Suppressor macrophage treated with lipopolysaccharide for 1 hour (primary cell): Measurements from ENCODE around the gene EDC3.
A peak's percentile ranks its signal among the peaks of the same experiment; 100 is the strongest.
"Not testable (repeated sequence)": the region's sequence is repeated elsewhere in the genome, so short reads cannot be mapped to it uniquely, and the experiment has no call there.

Experiments
- DNase-seq, 3 donors: peaks; one replicate each; pipeline ENCODE4 v3.0.0-alpha.2; 2020 to 2022

The EDC3 gene

DNA sequence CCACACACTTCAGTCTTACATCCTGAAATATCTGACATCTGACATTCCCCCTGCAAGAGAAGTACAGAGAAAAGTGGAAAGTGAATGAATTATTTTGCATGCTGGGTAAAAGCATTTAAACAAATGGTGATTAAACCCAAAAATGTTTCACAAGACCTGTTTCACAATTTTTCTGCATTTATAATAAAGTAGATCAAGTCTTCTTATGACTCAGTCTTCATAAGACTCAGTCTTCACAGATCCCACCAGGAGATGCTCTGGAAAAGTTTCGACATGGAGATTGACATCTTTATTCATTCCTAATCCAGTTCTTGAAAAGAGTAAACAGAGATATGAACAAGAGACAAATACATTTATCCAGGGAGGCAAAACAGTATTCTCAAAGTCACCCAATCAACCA, 13.2 kb upstream of the EDC3 start:
- DNase-seq: peak in 2 of 3 donors; percentile 60 to 62

DNA sequence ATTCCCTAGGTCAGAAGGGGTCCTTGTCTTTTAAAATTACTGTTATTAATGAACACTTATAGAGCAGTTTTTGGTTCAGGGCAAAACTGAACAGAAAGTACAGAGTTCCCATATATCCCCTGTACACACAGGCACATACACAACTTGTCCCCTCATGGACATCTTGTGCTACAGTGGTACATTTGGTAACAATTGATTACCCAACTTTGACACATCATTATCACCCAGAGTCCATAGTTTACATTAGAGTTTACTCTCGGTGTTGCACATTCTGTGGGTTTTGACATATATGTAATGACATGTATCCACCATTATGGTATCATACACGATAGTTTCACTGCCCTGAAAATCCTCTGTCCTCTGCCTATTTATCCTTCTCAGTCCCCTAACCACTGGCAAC, 984 bp upstream of the EDC3 start:
- no peak for DNase-seq

DNA sequence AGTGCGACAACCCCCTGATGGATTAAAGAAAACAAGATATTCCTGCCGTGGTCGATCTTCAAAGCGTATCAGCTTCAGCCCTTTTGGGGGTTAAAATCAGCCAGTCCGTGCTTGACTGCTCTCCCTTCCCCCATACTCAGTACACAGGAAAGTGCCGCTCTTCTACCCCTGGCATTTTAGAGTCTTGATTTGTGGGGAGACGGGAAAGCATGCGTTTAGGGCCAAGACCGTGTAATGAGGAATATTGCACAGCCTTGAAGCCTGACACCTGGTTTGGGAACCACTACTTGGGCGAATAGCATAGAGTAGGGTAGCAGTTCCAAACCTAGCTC, 540 bp upstream of the EDC3 start:
- no peak for DNase-seq

DNA sequence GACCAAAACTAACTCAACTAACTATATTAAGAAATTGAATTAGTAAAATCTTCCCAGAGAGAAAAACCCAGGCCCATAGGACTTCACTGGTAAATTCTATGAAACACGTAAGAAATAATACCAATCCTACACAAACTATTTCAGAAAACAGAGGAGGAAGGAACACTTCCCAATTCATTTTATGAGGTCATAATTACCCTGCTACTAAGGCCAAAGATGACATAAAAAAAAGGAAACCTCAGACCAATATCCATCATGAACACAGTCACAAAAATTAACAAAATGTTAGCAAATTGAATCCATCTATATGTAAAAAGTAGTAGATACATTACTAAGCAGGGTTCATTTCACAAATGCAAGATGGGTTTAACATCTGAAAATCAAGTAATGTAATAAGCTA, 3.5 kb downstream of the EDC3 start:
- DNase-seq: peak in 2 of 3 donors; percentile 24 to 28

DNA sequence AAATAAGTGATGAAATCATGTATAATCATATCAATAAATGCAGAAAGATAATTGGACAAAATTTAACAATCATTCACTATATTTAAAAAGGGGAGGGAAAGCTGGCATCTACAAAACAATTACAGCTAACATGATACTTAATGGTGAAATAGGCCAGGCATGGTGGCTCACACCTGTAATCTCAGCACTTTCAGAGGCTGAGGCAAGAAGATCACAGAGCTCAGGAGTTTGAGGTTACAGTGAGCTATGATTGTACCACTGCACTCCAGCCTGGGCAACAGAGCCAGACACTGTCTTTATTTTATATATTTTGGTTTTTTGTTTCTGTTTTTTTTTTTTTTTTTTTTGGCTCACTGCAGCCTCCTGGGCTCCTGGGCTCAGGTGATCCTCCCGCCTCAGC, 12.1 kb downstream of the EDC3 start:
- DNase-seq: no peak

DNA sequence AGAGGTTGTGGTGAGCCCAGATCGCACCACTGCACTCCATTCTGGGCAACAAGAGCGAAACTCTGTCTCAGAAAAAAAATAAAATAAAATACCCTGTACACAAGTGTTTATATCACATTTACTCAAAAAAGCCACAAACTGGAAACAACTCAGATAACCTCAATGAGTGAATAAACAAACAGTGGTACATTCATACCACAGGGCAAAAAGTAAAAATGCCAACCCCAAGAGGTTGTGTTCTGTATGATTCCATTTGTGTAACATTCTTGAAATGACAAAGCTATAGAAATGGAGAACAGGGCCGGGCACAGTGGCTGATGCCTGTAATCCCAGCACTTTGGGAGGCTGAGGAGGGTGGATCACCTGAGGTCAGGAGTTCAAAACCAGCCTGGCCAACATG, 12.9 kb downstream of the EDC3 start:
- no peak for DNase-seq

DNA sequence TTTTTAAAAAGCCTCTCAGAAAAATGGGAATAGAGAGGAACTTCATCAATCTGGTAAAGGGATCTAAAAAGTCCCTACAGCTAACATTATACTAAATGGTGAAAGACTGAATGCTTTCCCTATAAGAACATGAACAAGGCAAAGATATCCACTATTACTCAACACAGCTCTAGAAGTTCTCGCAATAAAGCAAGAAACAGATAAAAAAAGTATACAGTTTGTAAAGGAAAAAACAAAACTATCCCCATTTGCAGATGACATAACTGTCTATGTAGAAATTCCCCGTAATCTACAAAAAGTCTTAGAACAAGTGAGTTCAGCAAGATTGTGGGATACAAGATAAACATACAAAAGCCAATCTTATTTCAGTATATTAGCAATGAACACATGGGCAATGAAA, 15.4 kb downstream of the EDC3 start:
- peak; percentile 21 to 39 (median 24) for DNase-seq

DNA sequence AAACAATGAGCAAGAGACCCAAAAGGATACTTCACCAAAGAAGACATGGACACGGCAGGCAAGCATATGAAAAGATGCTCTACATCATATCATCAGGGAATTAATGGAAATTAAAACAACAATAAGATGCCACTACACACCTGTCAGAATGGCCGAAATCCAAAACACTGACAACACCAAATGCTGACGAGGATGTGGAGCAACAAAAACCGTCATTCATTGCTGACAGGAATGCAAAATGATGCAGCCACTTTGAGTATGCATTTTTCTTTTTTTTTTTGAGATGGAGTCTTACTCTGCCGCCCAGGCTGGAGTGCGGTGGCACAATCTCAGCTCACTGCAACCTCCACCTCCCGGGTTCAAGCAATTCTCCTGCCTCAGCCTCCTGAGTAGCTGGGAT, 19.0 kb downstream of the EDC3 start:
- DNase-seq: no peak

DNA sequence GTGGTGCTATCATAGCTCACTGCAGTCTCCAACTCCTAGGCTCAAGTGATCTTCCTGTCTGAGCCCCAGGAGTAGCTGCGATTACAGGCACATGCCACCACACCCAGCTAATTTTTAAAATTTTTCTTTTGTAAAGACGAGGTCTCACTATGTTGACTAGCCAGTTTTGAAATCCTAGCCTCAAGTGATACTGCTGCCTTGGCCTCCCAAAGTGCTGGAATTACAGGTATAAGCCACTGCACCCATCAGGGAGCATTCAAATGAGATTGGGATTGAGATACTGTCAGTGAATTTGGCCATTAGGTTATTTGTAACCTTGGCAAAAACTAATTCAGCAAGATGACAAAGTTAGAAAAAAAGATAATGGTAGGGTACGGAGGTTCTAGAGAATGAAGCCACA, 21.7 kb downstream of the EDC3 start:
- no peak for DNase-seq

DNA sequence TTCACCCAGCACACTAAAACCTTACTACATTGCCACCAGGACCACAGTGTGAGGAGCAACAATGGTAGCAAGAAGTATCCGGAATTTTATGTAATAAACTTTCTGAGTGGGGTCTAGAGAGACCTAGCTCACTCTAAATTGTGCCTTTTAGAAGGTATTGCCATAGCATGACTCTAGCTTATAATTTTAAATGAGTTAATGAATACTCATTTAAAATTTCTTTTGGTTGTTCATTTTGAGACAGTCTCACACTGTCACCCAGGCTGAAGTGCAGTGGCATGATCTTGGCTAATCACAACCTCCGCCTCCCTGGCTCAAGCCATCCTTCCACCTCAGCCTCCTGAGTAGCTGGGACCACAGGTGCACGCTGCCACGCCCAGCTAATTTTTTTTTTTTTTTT, 26.2 kb downstream of the EDC3 start:
- no peak for DNase-seq

DNA sequence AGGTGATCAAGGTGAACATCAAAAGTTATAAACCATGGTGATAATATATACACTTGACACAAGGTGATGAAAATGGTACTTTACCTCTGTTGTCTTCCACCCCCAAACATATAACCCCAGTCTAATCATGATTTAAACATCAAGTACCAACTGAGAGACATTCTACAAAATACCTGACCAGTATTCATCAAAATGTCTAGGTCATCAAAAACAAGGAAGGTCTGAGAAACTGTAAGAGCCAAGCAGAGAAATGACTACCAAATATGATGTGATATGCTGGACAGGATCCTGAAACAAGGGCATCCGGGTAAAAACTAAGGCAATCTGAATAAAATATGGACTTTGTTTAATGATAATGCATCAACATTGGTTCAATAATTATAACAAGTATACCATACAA, 27.8 kb downstream of the EDC3 start:
- no peak for DNase-seq

DNA sequence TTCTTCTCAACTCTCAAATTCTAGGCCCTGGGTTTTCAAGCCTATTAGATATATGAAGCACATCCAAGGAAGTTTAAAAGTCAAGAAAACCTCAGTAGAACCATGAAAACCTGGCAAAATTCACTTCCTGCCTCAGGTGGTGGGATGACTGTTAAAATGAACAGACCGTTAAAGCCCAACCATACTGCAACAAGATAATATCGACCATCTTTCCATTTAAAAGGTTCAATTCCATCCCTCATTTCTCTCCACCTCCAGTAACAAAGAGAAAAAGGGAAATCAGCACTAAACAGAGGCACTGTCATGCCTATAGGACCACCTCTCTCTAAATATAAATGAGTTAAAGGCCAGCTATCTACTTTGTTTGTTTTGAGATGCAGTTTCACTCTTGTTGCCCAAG, 31.2 kb downstream of the EDC3 start:
- no peak for DNase-seq

DNA sequence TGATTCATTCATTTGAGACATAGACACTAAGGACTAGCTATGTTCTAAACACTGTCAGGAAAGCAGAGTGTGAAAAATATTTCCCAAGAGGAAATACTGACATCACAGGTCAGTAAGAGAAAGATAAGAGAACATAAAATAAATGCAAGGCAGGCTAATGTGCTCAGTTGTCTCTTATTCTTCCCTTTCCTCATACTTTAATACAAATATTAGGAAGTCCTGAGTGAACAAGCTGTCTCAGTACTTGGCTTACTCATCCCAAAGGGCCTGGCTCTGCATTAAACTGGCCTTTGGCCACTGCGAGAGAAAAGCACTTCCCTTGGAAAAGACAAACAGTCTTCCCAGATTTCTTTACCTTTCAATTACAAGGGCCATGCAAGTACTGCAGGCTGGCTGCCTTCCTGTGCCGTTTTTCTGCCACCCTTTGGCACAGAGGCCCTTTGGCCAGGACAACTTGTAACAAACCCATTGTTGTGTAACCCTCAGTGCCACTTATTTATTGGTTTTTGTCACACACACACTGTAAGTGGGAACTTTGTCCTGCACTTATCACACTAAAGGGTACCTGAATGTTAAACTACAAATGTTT, 31.7 kb downstream of the EDC3 start:
- peak; percentile 31 to 55 (median 53) for DNase-seq

DNA sequence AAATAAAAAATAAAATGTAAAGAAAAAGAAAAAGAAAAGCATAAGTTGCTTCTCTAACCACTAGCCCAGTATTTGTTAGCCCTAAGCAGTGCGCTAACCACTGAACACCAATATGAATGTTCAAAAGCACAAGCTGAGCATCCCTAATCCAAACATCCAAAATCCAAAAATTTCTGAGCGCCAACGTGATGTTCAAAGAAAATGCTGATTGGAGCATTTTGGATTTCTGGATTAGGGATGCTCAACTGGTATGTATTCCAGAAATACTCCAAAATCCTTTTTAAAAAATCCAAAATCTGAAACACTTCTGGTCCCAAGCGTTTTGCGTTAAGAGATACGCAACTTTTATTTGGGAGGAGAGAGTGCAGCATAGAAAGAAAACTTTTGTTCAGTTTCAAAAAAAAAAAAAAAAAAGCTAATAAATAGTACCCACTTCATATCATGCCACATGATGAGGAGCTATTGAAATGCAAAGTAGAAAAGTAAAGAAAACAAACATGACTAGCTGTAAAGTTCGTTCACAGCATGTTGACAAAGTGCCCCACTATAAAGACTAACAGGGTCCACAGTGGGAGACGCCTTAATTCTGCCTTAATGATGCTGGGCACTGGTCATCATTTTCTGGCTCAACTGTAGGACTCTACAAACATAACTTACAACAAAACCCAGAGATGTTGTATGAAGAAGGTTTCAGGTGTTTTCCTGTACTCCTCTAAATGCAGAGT, 32.4 kb downstream of the EDC3 start:
- DNase-seq: no peak

DNA sequence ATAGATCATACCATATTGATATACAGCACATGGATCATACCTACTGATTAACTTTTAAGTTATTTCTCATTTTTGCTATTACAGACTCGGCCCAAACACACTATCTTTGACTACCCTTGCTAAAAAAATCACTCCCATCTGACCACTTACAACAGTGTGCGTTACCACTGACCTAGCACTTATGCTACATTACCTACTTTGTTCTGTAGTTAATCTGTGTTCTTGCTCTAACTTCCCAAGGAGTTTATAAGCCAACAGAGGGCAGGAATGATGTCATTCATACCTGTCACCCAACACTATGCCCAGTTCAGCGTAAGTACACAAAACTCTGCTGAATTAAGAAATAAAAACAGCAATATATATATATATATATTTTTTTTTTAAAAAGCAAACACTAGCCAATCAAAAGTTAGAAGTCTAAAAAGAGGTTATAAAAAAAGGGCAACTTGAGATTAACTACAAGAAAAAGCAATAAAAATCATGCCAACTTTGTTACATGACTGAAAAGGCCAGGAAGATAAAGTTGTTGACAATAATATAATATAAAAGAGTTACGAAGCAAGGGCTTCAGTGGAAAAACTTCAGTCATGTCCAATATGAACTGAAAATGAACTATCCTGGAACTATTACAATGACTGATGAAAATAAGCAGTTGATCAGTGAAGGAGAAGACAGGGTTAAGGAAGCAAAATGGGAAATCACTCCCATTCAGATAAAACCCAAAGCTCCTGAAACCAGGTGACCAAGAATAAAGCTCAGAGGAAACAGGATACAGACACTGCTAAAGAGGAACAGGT, 33.6 kb downstream of the EDC3 start:
- no peak for DNase-seq

DNA sequence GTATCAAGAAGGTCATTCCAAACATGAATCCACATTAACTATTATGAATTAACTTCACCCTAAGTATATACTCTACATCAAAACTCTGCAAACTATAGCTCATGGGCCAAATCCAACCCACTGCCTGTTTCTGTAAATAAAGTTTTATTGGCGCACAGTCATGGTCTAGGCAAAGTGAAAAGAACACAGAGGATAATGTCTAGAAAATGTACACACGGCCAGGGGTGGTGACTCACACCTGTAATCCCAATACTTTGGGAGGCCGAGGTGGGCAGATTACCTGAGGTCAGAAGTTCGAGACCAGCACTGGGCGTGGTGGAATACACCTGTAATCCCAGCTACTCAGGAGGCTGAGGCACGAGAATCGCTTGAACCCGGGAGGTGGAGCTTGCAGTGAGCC, 34.5 kb downstream of the EDC3 start:
- DNase-seq: not testable (repeated sequence)

DNA sequence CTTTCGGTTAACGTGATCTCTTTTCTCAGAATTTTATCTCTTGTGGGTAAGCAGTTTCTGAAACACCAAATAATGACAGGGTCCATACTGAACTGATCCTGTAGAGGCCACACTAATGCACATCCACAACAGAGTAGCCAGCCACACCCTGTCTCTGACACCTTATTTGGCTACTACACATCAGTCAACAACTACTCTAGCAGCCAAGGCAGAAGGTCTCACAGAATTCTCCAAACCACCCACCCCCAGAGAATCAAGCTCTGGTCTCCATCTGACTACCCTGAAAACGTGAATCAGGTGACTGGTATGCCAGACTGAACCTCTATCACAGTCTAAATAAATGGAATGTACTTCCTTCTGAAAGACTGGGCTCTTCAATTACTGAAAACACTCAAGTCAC, 38.0 kb downstream of the EDC3 start:
- DNase-seq: no peak

DNA sequence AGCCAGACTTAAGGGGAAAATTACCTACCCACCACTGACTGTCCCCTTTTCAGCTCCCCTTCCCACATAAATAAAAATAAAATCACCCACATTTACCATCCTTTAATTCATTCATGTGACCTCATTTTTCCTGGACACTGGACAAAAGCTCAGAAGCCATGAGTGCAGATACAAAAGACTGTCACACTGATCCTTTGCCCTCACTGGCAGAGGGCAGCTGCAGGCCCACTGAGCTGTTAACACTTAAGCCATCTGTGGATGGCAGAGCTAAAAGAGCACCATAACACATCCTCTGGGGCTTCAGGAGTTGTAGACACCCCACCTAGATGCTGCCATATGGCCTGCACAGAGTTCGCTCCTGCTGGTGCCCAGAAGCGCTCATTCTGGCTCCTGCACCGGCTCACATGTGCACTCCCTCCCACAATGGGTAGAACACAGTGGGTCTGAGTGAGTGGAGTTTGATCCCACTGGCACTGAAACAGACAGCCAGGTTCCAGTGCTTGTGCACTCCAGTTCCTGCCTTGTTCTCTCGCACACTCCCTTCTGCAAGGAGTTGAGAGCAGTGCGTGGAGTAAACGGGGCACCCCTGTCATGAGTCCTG, 38.8 kb downstream of the EDC3 start:
- no peak for DNase-seq

DNA sequence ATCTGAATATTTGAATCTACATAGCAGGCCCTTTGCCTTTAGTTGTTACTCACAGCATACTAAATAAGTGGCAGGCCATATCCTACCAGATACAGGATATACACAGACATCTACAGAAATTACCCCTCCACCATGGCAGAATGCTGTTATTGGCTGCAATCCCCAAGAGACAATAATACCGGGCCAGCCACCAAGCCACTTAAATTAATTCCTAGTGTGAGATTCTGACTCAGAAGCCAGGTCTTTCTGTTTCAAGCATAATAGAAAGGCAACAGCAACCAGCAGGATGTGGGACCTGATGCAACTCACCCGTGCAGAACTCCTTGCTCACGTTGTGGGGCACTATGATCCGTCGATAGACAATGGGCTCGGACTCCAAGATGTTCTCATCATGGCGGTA, 40.4 kb downstream of the EDC3 start:
- no peak for DNase-seq

DNA sequence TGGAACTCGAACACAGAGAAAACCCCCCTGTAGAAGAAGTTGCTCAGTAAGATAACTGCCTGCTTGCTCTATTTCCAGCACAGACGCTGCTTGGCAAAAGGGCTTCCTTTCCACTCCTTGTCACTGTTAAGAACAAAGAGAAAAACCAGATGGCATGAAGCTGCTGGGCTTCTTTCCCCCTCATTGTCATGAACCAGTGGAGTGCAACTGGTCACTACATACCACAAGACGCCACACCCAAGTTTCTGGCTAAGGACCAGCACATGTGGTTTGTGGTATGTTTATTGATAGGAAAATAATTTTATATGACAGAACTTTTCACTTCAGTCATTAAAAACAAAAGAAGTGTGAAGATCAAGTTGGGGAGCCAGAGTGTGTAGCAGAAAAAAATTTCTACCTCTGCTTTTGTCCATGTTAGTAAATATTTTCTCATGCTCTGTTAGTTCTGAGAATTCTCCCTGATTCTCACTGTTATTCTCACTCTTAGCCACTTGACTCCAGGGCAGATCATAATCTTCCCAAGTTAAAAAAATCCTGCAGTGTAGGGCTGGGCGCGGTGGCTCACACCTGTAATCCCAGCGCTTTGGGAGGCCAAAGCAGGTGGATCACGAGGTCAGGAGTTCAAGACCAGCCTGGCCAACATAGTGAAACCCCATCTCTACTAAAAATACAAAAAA, 42.3 kb downstream of the EDC3 start:
- DNase-seq: no peak

DNA sequence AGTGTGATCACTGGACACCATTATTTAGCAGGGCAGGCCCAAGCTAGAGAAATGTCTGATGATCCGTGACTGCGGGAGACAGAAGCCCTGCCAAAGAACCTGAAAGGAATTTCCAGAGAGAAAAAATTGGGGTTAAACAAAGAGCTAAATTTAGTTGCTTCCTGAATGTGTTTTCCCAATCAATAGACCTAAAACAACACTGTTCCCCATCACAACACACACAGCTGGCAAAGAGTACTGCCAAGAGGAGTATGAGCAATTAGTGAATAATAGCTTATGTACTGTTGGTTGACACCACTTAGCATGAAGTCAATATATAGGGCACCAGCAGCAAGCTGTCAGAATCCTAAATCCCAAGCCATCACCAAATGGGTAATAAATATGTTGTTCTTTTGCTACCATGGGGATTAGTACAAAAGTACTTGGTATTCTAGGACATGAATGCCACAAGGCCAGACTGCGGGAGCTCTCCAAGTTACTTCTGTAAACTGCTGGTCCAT, 44.5 kb downstream of the EDC3 start:
- DNase-seq: no peak

DNA sequence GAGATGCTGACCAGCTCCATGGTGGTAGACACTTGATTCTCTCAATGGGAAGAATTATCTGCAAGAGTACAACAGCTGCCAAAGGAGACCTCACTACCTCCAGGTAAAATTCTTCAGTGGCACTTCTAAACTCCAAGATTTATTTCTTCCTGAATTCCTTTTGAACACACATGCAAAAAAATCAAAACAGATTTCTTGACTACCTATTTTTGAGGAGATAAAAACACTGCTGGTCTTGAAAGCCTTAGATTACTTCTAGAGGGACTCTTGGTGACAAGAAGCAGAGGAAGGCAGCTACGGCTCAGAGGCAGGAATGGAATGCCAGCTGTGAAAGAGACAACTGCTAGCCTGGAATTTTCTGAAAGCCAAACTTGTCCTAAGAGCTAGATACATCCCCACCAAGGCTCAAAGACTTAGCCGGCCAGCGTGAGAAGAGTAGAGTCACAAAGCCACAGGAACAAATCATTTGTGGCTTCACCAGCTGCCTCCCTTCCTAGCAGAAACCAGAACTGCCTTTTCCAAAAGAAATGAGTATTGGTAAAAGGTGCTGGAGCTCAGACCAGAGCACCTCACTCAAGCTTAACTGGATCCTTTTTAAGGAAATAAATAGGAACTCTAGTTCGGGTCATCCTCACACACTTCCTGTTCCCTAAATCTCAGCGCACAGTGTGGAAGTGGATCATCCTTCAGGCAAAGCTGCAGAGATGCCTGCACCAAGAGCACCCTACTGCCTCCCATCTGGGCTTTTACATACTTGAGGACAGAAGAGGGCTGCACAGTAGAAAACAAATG, 47.6 kb downstream of the EDC3 start:
- peak; percentile 20 to 46 (median 33) for DNase-seq
